Hematopoietic multipotent progenitor cell (in vitro differentiated cells): Measurements from ENCODE around the gene TMEM108. TPM values are rescaled to one million over a fixed set of nuclear protein-coding genes. Genes with fewer than 3 reads are reported as not detected.
A peak's percentile ranks its signal among the peaks of the same experiment; 100 is the strongest.

Source experiments
- DNase-seq, 3 donors: peaks; one replicate each; pipeline ENCODE4 v3.0.0-alpha.2; 2011 to 2015; ENCODE audit warnings: low read depth in 2 of 3, low spot score in 2 of 3
- total RNA-seq: library from RNA; depleted of rRNA; stranded (reverse); fragments of >200 nt; gene quantifications from one replicate; pipeline ENCODE4 v1.2.3, GENCODE V29; 2012

The TMEM108 gene
- total RNA-seq, 1 donor: under 0.01 TPM

GRCh38 chr3:133377396-133377795, 339.2 kb downstream of the TMEM108 start:
- DNase-seq: peak in 2 of 3 donors; percentile 30 to 73

DNA sequence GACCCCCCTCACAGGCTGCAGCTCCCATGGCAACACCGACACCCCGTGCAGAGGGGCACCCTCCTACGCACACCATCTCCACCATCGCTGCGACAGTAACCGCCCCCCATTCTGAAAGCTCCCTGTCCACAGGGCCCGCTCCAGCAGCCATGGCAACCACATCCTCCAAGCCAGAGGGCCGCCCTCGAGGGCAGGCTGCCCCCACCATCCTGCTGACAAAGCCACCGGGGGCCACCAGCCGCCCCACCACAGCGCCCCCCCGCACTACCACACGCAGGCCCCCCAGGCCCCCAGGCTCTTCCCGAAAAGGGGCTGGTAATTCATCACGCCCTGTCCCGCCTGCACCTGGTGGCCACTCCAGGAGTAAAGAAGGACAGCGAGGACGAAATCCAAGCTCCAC, 341.7 kb downstream of the TMEM108 start:
- DNase-seq: no peak

DNA sequence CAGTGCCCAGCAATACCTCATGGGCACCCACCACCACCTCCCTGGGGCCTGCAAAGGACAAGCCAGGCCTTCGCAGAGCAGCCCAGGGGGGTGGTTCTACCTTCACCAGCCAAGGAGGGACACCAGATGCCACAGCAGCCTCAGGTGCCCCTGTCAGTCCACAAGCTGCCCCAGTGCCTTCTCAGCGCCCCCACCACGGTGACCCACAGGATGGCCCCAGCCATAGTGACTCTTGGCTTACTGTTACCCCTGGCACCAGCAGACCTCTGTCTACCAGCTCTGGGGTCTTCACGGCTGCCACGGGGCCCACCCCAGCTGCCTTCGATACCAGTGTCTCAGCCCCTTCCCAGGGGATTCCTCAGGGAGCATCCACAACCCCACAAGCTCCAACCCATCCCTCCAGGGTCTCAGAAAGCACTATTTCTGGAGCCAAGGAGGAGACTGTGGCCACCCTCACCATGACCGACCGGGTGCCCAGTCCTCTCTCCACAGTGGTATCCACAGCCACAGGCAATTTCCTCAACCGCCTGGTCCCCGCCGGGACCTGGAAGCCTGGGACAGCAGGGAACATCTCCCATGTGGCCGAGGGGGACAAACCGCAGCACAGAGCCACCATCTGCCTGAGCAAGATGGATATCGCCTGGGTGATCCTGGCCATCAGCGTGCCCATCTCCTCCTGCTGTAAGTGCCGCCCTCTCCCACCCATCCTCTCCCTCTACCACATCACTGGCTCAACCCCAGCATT, 342.5 kb downstream of the TMEM108 start:
- no peak for DNase-seq

GRCh38 chr3:133381346-133382109, 343.3 kb downstream of the TMEM108 start:
- no peak for DNase-seq

DNA sequence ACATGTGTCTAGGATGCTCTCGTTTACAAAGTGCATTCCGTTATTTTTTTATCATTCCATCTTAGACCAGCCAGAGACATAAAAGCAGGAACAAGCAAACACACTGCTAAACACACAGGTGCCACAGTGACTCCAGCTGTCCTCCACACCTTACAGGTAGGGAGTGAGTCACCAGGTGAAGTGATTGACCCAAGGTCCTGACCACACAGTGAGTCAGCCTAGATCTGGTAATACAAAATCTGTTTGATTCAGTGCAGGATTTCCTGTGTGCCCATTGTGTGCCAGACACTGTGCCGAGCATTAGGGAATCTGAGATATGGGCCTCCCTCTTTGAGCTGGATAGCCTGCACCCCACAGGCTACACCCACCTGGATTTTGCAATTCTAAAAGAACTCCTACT, 345.0 kb downstream of the TMEM108 start:
- DNase-seq: no peak

- DNase-seq: no peak
Measured at GRCh38 chr3:133383741-133384140, 345.6 kb downstream of the TMEM108 start.

GRCh38 chr3:133384331-133385027, 346.3 kb downstream of the TMEM108 start:
- peak in 2 of 3 donors; percentile 56 to 80 for DNase-seq

GRCh38 chr3:133386876-133387275, 348.7 kb downstream of the TMEM108 start:
- DNase-seq: no peak

DNA sequence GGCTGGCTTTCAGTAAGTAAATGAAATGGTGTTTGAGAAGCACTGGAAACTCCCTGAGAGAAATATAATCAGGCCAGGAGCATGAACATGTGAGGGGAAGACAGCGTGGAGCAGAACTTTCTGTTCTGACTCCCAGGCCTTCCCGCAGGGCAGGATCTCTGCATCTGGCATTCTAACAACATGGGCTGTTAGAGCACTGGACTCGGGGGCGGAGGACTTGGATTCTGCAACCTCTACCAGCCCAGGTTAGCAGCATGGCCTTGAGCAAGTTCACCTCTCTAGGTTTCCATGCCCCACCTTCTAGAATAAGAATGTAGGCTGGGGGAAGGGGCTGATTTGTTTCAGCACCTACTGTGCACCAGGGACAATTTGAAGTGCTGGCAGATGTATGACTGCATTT, 349.1 kb downstream of the TMEM108 start:
- DNase-seq: no peak

DNA sequence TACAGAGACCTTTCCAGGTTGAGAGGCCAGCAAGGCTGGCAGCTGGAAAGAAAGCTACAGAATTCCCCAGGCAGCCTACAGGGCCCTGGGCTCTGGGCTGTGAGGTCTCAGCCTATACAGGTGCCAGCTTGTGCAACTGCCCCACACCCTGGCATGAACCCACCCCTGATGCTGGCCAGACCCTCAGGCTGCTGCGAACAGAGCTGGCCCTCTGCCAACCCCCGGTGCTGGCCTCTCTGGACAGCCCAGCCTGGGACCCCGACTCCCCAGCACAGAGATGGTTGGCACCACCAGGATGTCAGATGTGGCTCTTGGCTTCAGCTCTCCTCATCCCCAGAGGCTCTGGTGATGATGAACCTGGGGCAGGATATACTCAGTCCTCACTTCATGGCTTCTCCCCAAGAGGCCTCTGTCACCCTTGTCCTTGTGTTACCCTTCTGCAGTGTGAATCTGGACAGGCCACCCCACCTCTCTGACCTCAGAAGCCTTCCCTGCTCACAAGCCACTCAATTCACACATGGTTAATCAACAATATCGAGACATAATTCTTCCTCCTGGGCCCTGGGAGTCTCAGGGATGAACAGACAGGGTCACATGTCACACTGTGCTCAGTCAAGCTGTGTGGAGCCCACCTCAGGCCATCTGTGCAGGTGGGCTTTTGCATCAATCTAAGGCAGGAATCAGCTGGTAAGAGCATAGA, 350.7 kb downstream of the TMEM108 start:
- no peak for DNase-seq

DNA sequence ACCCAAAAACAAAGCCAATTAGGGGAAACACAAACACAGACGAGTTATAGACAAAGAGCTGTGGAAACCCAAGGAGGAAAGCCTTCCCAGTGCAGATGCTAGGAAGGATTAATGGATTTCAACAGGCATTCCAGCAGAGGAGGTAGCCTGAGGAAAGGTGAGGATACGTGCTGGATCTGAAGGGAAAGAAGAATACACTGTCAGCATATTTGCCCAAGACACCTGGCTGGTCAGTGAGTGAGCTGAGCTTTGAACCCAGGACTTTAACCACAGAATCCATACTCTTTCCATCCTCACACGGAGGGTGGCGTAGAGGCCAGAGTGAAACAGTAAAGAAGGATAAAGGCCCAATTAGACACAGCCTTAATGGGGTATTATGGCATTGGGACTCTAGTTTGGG, 352.5 kb downstream of the TMEM108 start:
- DNase-seq: no peak

- no peak for DNase-seq
Measured at GRCh38 chr3:133393204-133393603, 355.0 kb downstream of the TMEM108 start.

DNA sequence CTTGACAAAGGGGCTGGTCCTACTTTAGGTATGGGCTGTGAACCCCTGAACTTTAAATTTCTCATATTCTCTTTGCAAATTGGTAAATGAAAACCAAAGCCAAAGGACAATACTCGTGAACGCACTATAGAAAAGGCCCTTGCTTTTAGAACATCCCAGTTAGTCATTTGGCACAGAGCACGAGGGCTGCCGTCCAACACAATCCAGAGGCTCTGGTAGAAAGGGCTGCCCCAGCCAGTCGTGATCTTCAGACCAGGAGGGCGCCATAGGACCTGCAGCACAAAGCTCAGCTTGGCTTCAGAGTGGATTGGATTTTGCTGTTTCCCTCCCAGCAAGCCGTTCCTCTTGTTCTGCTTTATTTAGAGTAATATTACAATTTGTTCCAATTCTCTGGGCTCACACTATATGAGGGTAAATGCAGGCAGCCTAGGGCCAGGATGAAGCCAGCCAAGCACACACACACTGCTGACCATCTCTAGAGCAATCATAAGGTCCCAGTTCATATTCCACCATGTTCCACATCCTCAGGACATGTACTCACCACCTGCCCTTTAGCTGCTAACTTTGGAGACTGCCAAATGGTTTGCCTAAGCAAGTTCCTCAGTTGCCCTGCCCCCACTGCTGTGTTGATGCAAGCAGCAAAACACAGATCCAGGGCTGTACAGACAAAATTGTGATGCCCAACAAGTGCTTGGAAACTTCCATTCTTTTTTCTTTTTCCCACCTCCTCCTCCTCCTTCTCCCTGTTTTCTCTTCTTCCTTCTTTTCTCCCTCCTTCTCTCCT, 355.7 kb downstream of the TMEM108 start:
- DNase-seq: no peak

DNA sequence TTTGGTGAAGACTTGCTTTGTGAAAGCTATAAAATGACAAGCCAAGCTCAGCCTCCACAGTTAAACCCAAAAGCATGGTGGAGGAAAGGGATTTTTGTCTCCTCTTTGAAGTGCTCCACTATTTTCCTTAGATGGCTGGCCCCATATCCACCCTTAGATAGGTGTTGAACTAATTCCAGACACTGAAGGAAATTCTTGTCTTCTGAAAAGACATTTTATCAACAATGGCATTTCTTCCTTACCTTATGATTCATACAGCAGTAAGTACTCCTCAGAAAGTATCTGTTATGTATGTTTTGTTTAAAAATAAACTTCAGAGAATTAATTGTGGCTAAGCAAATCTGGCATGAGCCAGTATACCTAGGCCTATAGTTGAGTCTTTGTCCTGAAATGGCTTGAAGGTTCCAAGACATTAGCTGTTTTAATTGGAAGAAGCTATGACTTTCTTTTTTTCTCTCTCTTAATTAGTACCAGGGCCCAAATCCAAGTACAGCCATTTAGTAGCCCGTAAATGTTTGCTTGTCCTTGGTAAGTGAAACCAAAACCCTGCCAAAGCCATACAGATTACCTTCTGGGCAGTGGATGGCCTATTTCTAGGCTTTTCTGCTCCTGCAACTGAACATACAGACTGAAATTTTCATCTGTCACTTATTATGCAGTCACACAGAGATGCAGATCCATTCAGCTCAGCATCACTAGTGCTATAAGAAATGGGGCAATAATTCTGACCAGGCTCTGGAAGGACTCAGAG, 356.5 kb downstream of the TMEM108 start:
- DNase-seq: no peak

GRCh38 chr3:133396906-133397305, 358.7 kb downstream of the TMEM108 start:
- no peak for DNase-seq

GRCh38 chr3:133400006-133400515, 361.9 kb downstream of the TMEM108 start, which contains the start of gene BFSP2:
Gene BFSP2 (plus strand): TSS chr3:133400056. CDS start chr3:133400084, 28 bp downstream.
- DNase-seq: no peak

DNA sequence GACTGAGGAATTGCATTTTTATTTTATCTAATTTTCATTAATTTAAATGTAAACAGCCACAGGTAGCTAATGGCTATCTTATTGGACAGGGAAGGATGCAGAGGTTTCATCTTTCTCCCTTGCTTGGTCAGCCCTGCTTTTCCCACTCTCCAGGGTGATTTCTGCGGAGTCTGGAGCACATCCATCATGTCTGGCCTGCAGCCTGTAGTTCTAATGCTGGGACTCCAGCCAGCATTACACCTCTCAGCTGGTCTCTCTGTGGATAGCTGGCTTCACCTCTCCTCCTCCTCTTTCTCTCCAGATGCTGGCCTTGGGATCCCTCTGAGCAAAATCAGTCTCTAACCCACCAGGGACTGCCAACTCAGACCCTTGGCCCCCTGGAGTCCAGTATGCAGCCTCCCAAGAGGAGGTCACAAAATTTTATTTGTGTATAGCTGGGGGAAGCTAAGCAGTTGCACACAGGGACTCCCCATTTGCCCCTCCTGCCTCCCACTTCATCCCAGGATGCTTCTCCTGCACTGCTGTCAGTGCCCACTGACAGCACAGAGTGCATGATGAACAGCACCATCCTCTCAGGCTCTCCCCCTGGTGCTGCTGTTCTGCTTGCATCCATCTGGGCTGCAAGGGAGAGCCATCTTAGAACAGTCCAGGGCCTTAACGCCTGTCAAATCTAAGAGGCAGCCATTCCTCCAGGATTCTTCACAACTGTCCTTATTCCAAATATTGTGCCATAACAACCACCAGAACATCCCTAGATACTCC, 363.4 kb downstream of the TMEM108 start:
- DNase-seq: no peak

- DNase-seq: no peak
Measured at GRCh38 chr3:133404920-133405319, 366.7 kb downstream of the TMEM108 start.
